NOMO-1 treated with DMSO at 0.1 percent for 48 hours (cell line): ENCODE results near the gene PPP1R12A.
"Not testable (repeated sequence)": the region's sequence is repeated elsewhere in the genome, so short reads cannot be mapped to it uniquely, and the experiment has no call there.

Experiments
- DNase-seq: peaks from one replicate; lab custom pipeline; 2025; ENCODE audit not compliant: unreplicated experiment; lab: John Stamatoyannopoulos, UW

Gene PPP1R12A

DNA sequence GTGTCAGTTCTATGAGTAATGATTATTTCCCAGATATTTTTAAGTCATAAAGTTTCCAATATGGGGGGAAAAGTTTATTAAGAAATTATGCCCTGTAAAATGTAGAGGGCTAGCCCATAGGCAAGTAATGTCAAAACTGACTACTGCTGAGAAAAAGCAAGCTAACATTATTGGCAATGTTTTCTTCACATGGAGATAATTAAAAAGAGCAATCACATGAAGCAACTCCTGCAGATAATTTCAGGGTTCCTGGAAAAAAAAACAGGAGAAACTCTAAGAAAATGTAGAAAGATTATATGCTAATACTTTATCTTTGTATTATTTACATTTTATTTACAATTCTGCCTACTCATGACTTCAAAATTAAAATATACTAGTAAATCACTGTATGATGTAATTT lies 39.8 kb downstream of the PPP1R12A start:
- DNase-seq: no peak

DNA sequence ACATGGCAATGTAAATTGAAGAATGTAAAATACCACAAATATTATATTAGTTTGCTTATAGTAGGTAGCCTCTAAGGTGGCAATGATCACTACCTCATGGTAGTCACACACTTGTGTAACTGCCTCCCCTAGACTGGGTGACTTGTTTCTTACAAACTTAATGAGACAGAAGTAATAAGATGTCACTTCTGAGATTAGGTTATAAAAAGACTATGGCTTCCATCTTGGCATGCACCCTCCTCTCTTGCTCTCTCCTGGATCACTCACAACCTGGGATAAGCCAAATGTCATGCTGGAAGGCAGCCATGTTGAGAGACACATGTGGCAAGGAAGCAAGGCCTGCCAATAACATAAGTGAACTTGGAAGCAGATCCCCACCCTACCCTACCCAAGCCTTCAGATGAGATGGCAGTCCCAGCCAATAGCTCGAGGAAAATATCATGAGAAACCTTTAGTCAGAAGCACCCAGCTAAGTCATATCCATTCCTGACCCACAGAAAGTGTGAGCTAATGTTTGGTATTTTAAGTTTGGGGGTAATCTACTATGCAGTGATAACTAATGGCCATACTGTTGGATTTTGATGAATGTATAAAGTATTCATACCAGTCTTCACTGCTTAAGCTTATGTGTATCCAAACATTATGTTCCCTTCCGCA lies 43.3 kb downstream of the PPP1R12A start:
- DNase-seq: no peak

DNA sequence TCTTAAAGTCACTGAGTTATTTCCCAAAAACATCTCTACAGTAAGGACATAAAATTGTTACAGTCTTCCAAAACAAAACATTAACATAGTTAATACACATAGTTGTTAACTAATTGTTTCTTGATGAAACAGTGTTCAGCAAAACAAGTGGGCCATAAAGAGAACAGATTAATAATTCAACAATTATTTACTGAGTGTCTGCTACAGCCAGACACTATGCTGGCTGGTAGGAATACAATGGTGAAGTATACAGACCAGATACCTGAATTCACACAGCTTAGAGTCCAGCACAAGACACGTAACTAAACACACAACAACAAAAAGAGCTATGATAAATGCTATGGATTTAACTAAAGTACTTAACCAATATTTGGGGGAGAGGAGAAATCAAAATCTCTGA lies 47.0 kb downstream of the PPP1R12A start:
- no peak for DNase-seq

DNA sequence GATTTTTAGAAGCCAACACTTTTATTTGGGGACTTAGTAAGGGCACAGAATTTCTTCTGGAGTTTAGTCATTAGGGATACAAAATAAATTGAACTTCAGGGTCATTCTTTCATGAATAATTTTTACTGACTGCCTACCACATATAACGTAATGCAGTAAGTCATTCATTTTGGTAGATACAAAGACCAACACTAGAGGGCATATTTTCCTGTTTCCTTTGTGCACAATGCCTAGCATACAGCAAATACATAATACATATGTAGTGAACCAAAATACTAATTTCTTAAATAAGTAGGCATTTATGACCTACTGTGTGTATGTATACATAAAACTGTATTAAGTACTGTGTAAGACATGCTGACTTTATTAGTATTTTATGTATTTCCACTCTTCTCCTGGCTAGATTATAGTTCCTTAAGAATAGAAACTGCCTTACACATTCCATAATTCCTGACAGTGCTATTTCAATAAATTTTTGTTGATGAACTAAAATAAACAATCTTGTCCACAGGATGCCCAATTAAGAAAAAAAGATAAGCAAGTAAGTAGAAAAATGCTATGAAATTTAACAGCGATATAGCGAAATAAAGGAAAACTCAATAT lies 47.9 kb downstream of the PPP1R12A start:
- DNase-seq: peak; percentile 34

DNA sequence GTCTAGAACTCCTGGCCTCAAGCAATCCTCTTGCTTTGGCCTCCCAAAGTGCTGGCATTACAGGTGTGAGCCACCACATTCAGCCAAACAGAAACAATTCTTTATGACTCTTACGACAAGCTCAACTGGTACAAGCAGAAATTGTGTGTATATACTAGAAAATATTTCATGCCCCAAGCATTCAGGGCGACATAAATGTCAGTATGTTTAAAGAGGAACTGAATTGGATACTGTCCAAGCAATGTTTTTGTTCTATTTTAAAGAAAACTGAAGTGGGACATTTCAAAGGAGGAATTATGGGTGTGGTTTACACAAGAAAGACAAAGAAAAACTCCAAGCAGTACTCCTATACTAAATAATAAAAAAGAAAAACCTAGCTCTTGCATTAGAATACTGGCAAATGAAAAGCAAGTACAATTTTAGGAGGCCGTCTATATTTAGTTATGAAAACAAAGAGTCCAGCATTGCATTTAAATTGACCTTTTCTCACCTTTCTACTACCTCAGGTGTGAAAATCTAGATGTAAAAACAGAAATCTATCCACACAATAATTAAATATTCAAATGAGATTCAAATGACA lies 48.9 kb downstream of the PPP1R12A start:
- DNase-seq: peak; percentile 27

GRCh38 chr12:79884401-79885006 lies 50.4 kb downstream of the PPP1R12A start:
- DNase-seq: no peak

- no peak for DNase-seq
These were observed 51.7 kb downstream of the PPP1R12A start for GRCh38 chr12:79883216-79883615.

GRCh38 chr12:79881351-79881750 lies 53.5 kb downstream of the PPP1R12A start:
- DNase-seq: no peak

- DNase-seq: not testable (repeated sequence)
These were observed 56.4 kb downstream of the PPP1R12A start for GRCh38 chr12:79878506-79878905.

GRCh38 chr12:79877246-79877645 lies 57.7 kb downstream of the PPP1R12A start:
- DNase-seq: no peak

GRCh38 chr12:79874665-79875064 lies 60.2 kb downstream of the PPP1R12A start:
- no peak for DNase-seq

DNA sequence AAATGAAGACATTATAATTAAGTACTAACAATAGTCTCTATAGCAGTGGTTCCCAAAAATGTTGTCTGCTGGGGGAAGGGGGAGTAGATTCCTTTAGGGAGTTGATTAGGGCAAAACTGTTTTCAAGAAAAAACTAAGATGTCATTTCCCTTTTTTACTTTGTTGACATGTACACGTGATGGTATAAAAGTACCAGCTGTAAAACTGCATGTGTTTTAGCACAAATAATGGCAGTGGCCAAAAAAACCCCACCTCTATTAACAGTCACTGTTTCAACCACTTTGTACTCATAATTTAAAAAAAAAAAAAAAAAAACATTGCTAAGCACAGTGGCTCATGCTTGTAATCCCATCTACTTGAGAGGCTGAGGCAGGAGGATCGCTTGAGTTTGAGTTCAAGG lies 61.7 kb downstream of the PPP1R12A start:
- DNase-seq: no peak

DNA sequence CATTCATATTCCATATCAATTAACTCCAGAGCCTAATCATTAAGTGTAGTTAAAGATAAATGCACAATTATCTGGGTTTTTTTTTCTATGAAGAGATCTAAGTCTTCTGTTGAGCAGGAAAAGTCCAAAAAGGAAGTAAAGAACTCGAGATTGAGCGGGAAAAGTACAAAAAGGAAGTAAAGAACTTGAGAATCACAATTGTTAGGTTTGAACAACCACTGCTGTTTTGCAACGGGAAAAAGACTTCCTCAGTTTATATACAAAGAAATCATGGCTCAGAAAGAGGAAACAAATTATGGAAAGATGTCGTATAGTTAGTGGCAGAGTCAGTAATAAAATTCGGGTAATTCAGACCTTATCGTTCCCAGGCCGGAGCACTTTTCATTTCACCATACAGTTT lies 63.3 kb downstream of the PPP1R12A start:
- DNase-seq: peak; percentile 72

DNA sequence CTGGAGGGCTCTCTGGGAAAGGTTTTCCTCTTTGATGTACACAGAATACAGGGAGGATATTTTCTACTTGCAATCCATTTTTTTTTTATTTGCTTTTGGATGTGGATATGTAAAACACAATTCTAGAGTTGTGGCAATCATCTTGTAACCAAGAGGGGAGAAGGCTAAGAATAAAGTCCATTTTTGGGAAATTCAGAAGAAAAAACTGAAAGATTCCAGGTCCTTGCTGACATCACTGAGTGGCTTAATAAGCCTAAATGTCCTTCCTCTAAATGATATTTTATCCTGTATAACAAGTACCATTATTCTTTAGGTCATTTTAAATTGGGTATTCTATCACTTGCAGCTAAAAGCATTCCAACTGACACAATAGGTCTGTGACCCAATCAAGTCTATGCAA lies 64.0 kb downstream of the PPP1R12A start:
- no peak for DNase-seq

GRCh38 chr12:79859646-79860045 lies 75.3 kb downstream of the PPP1R12A start:
- no peak for DNase-seq

DNA sequence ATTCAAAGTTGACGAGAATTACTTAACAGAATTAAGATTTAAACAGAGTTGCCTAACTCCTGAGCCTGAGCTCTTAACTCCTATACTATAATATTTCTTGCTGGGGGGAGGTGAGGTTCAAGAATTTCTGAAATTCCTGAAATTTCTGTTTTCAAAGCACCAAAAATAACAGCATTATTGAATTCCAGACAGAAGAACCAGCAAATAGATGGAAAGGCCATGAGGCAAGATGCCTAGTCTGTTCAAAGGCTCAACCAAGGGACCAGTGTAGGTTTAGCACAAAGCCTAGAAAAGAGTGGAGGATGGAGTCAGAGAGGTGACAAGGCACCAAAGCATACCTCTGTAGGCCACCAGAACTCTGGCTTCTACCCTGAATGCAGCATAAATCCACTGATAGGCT lies 76.4 kb downstream of the PPP1R12A start:
- DNase-seq: no peak

DNA sequence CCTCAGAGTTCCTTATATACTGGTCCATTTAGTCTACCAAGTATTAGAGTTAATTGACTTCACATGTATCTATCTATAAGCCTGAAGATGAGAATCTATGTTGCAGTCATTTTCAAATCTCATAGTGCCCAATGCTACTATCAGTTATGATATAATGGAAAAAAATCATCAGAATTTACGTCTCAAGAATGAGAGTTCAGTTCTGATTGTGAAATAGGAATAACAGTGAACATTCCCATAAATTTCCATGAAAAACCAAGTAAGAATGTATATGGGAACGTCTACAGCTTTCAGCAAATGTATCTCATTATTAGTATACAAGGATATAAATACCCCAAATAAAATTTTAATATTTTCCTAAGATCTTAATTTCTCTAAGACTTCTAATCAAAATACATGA lies 77.2 kb downstream of the PPP1R12A start:
- no peak for DNase-seq

DNA sequence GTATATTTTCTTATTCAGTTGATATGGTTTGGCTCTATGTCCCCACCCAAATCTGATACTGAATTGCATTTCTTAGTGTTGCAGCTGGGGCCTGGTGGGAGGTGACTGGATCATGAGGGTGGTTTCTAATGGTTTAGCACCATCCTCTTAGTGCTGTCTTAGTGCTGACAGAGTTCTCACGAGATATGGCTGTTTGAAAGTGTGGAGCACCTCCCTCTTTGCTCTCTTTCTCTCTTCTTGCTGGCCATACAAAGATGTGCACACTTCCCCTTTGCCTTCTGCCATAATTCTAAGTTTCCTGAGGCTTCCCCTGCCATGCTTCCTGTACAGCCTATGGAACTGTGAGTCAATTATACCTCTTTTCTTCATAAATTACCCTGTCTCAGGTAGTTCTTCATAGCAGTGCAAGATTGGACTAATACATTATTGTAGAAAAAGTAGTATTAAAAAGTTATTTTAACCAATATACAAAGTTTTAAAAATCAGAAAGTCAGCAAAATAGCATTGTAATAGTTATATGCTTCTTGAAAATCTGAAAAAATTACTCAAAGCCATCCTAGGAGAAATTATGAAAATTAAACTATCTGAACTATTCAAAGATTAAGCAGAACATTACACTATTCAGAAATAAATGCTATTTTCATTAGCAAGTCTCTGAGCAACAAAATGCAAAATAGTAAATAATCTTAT lies 84.1 kb downstream of the PPP1R12A start:
- DNase-seq: peak; percentile 12

GRCh38 chr12:79848339-79848738 lies 86.6 kb downstream of the PPP1R12A start:
- no peak for DNase-seq

GRCh38 chr12:79847417-79847816 lies 87.5 kb downstream of the PPP1R12A start:
- no peak for DNase-seq

DNA sequence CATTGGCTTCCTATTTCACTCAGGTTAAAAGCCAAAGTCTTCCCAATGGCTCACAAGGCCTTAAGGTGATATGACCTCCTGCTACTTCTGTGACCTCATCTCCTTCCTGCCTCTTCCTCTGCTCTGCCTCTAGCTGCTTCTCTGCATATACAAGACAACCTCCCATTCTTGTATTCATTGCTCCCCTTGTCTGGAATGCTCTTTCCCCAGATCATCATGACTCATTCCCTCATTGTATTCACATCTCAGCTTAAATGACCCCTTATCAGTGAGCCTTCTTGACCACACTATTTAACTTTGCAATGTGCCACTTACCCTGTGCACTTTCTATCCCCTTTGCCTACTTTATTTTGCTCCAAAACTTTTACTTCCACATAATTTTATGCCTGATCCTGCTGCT lies 90.2 kb downstream of the PPP1R12A start:
- DNase-seq: no peak

- DNase-seq: no peak
These were observed 90.9 kb downstream of the PPP1R12A start for GRCh38 chr12:79843978-79844377.
